Endometrium (tissue), 2 donors: Measurements from ENCODE around the gene RABEP2.
"Not testable (repeated sequence)": the region's sequence is repeated elsewhere in the genome, so short reads cannot be mapped to it uniquely, and the experiment has no call there.

Source experiments
- FAIRE-seq: peaks from 2 replicates; lab custom pipeline; 2012; peaks lifted over from hg19 to GRCh38; lab: Jason Lieb, UNC
- donor health status: control.
- donor health status: control.

Gene RABEP2

DNA sequence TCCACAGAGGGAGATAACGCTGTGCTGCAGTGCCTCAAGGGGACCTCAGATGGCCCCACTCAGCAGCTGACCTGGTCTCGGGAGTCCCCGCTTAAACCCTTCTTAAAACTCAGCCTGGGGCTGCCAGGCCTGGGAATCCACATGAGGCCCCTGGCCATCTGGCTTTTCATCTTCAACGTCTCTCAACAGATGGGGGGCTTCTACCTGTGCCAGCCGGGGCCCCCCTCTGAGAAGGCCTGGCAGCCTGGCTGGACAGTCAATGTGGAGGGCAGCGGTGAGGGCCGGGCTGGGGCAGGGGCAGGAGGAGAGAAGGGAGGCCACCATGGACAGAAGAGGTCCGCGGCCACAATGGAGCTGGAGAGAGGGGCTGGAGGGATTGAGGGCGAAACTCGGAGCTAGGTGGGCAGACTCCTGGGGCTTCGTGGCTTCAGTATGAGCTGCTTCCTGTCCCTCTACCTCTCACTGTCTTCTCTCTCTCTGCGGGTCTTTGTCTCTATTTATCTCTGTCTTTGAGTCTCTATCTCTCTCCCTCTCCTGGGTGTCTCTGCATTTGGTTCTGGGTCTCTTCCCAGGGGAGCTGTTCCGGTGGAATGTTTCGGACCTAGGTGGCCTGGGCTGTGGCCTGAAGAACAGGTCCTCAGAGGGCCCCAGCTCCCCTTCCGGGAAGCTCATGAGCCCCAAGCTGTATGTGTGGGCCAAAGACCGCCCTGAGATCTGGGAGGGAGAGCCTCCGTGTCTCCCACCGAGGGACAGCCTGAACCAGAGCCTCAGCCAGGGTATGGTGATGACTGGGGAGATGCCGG, 7.5 kb upstream of the RABEP2 start:
- FAIRE-seq: no peak

DNA sequence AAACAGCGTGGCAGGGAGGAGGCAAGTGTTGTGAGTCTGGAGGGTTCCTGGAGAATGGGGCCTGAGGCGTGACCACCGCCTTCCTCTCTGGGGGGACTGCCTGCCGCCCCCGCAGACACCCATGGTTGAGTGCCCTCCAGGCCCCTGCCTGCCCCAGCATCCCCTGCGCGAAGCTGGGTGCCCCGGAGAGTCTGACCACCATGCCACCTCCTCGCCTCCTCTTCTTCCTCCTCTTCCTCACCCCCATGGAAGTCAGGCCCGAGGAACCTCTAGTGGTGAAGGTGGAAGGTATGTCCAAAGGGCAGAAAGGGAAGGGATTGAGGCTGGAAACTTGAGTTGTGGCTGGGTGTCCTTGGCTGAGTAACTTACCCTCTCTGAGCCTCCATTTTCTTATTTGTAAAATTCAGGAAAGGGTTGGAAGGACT, 6.8 kb upstream of the RABEP2 start, which contains the start of gene CD19:
CD19 (plus strand) TSS at position 171 of the 425 bp plus-strand sequence; CDS start at position 201, 30 bp downstream.
- no peak for FAIRE-seq

DNA sequence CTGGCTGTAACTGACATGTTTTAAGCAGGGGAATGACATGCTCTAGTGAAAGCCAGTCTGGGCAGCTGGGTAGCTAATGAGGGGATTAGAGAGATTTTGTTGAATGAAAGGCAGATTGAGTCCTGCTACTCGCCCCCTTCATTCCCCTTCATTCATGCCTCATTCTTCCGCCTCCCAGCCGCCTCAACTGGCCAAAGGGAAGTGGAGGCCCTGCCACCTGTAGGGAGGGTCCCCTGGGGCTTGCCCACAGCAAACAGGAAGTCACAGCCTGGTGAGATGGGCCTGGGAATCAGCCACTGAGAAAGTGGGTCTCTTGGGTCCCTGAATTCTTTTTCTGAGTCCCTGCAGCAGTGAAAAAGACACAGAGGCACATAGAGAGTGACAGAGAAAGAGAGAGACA, 5.6 kb upstream of the RABEP2 start:
- FAIRE-seq: no peak

DNA sequence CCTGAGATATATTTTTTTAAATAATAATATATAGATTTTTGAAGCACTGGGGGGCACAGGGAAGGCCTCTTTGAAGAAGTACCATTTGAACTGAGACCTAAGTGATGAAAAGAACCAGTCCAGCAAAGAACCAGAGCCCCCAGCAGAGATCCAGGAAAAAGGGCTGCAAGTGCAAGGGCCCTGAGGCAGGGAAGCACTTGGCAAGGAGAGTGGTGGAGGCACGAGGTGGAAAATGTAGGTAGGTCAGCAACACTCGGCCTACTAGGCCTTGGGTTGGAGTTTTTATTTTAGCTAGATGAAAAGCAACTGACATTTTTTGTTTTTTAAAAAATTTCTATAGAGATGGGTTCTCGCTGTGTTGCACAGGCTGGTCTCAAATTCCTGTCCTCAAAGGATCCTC, 5.2 kb upstream of the RABEP2 start:
- FAIRE-seq: no peak

DNA sequence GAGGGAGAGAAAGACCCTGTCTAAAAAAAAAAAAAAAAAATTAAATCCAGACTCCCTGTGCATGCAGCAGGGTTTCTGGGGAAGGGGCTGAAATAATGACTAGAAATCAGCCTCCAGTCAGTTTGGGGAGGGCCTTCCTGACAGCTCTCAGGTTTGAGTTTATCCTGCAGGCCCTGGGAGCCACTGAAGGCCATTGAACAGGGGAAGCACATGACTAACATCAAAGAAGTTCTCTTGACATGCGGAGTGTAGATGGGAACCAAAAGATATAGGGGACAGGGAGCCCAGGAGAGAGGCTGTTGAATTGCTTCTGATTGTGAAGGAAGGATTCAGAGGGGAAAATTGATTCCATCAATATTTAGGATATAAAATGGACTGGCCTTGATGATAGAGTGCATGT, 2.8 kb upstream of the RABEP2 start:
- no peak for FAIRE-seq

DNA sequence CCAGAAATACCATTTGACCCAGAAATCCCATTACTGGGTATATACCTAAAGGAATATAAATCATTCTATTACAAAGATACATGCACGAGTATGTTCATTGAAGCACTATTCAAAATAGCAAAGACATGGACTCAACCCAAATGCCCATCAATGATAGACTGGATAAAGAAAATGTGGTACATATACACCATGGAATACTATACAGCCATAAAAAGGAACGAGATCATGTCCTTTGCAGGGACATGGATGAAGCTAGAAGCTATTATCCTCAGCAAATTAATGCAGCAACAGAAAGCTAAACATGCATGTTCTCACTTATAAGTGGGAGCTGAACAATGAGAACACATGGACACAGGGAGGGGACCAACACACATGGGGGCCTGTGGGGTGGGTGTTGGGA, 1.2 kb upstream of the RABEP2 start:
- FAIRE-seq: not testable (repeated sequence)

DNA sequence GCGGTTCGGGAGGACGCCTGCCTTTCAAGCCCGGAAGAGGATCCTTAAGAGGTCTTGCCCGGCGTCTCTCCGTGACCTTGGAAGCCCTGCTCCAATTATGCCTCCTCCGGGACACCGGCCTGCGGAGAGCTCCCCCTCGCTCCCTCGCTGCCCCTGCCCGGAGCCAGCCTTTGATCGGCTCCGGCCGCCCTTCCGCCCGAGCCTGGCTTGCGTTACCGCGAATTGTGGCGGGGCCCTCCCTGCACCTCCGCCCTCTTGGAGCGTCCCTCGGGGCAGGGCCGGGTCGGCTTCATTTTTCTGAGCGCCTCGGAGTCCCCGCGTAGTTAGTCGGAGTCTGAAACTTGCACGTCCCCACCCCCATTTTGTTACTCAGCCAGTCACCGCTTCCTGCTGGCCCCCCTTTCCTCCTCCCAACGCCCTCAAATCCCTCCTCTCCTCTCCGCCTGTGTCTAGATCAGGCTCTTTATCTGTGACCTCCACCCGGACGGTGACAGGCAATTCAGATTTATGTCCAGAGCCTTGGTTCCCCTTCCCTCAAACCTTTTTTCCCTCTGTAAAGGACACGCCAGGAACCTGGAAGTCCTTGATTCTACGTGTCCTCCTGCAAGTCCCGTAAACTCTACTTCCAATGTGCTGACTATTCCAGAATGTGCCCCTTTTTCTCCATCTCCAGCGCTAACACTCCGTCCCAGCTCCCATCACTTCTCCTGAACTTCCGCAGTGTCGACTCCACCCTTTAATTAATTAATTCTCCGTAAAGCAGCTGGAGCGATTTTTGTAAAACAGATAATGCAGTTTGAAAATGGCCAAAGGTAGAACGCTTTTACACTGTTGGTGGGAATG, 569 bp upstream of the RABEP2 start:
- FAIRE-seq: no peak

DNA sequence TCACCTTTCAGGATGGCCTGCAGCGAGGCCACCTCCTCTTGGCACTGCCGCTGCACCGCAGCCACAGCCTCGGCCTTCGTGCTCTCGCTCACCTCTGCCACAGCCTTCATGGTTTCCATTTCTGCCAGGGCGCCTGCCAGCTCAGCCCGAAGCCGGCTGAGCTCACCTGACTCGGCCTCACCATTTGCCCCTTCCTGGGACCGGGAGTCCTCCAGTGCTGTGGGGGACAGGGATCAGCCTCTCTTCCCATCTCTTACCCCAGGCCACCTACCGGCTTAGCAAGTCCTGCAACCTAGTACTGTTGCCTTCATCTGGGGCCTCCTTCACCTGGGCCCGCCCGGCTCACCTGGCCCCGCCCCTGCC, 658 bp downstream of the RABEP2 start:
- FAIRE-seq: no peak

DNA sequence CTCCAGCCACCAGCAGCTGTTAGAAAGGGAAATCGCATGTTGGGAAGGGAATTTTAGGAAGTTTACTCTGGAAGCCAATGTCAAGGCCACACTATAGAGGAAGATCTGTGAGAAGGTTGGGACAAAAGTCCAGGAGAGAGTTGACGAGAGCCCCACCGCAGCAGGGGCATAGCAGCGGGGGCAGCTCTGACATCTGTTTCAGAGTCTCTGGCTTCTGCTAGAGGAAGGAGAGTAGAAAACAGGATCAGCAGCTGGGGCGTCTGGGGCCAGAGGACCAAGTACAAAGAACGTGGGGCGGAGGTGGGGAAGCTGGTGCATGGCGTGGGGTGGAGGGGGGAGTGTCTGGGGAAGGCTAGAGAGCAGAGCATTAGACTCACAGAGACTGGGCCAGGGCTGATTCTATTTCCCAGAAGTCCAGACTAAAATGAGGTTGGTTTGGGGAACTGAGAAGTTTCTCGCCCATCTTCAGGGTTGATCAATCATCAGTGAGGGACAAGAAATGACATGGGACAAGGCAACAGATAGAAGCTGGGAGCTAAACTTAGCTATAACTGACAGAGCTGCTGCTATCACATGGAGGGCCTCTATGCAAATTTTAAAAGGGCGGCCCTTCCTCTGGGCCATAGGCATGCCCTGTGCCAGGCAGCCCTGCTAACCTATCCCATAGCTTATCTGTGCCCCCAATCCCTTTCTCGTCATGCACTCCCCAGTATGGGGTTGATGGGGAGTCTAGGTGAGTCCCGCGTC, 1.2 kb downstream of the RABEP2 start:
- no peak for FAIRE-seq

DNA sequence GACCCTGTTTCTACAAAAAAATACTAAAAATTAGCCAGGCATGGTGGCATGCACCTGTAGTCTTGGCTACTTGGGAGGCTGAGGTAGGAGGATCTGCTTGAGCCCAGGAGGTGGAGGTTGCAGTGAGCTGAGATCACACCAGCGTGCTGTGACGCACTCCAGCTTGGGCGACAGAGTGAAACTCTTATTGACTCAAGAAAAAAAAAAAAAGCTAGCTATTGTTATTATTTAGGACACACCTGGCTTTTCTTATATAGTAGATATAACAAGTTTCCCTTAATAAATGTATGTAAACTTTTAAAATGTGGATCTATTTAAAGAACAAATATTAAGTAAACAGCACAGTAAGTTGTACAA, 1.8 kb downstream of the RABEP2 start:
- no peak for FAIRE-seq

DNA sequence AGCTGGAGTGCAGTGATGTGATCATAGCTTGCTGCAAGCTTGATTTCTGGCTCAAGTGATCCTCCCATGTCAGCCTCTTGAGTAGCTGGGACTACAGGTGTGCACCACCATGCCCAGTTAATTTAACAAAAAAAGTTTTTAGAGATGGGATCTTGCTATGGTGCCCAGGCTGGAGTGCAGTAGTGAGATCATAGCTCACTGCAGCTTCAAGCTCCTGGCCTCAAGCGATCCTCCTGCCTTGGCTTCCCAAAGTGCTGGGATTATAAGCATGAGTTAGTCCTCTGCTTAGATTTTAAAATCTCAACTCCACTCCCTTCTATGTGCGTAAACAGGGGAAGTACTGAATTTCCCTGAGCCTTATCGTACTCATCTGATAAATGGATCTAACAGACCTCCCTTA, 6.3 kb downstream of the RABEP2 start:
- no peak for FAIRE-seq

DNA sequence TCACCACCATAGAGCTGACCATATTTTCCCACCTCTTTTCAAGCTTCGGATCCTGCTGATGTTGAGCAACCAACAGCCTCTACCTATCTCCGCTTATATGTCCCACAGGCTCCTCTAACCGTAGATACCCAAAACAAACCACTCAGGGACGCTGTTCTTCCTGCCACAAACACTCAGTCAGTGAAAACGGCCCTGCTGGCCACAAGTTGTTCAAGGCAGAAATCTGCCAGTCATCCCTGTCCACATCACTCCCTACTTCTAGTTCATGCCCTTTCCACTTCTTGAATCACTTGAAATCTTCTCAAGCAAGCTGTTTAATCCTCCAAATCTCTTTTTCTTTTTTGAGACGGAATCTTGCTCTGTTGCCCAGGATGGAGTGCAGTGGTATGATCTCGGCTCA, 7.9 kb downstream of the RABEP2 start:
- no peak for FAIRE-seq

DNA sequence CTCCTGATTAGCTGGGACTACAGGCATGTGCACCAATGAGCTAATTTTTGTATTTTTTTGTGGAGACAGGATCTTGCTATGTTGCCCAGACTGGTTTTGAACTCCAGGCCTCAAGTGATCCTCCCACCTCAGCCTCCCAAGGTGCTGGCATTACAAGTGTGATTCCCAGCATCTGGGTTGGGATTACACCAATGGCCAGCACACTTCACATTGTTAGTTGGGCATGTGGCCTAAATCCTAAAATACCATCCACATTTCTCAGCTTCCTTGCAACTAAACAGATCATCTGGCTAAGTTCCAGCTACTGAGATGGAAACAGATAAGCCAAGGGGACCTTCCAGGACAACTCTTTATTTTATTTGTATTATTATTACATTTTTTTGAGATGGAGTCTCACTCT, 9.9 kb downstream of the RABEP2 start:
- no peak for FAIRE-seq

DNA sequence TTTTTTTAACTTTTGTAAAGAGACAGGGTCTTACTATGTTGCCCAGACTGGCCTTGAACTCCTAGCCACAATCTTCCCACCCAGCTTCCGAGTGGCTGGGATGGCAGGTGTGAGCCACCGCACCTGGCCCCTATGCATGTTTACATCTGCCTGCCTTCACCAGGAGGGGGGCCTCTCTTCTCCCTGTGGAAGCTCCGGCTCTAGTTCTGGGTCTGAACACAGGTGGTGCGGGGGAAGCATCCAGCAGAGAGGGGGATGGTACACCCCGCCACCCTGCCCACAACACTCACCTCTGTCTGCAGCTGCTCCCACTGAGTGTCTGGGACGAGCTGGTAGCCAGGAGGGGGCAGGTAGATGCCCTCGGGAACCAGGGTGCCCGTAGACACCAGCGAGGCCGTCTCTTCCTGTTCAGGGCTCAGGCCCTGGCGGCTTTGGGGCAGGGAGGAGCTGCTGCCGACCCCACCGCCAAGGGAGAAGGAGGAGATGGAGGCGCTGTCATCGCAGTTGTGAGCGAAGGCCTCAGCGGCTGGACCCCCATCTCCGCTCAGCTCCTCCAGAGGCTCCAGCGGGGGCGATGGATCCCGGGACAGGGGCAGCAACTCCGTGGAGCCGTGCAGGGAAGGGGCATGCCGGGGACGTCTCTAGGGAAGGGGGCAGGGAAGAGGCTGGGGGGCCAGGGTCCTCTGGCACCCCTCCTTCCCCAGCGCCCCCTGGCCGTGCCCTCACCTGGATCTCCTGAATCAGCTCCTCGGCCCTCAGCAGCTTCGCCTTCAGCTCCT, 10.9 kb downstream of the RABEP2 start:
- FAIRE-seq: no peak

DNA sequence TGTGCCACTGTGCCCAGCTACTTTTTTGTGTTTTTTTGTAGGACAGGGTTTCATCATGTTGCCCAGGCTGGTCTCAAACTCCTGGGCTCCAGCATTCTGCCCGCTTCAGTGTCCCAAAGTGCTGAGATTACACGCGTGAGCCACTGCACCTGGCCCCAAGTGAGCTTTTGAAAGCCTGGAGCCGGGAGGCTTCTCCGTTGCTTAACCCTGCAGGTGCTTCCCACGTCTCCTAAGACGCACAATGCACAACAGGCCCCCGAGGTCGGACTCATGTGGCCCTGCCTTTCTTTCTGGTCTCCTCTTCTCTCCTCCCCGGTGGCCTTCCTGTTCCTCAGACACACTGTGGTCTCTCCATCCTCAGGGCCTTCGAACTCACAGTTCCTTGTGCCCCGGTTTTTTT, 12.5 kb downstream of the RABEP2 start:
- FAIRE-seq: no peak

DNA sequence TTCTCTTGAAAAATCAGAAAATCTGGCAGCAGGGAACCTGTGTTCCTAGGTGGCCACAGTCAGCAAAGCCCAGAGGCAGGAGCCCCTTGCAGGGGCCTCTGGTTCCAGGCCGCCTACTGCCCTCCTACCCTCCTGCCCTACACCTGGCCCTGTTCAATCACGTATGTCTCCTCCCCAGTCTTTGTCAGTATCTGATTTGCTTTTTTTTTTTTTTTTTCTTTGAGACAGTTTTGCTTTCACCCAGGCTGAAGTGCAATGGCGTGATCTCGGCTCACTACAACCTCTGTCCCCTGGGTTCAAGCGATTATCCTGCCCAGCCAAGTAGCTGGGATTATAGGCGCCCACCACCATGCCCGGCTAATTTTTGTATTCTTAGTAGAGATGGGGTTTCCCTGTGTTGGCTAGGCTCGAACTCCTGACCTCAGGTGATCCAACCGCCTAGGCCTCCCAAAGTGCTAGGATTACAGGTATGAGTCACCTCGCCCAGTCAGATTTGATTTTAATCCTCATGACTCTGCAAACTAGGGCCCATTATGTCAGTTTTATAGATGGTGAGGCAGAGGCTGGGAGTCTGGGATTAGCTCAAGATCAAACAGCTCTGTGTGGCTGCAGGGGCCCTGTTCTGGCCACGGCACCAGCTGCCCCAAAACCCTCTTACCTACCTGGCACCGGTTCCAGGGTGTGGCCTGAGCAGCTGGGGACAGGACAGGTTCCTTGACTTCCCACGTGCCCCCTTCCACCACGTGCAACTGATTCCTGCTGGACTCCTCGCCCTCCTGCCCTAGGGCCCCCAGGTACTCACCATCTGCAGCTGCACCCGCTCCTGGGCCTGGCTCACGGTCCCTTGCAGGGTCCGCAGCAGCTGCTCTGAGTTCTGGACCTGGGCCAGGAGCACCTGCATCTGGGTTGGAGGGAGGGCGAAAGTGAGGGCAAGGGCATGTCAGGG, 14.7 kb downstream of the RABEP2 start:
- no peak for FAIRE-seq

DNA sequence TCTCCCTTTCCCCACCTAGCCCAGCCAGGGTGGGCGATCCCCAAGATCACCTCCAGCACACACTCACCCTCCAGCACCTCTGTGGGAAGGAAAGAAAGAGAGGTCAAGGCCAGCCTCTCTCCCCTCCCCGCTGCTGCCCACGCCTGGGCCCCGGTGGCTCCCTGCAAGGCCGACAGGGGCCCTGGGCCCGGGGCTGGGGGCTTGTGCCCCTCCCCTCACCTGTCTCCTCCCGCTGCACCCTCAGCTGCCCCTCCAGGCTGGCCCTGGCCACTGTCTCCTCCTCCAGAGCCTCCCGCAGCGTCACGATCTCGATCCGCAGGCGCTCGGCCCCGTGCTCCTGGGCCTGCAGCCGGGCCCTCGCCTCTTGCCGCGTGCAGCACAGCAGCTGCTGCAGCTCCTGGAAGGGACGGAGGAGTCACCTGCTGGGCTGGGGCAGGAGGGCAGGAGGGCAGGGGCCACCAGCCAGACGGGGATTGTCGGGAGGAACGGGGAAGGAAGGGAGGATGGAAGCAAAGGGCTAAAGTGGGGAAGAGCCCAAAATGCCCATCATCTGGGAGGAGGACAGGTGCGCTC, 19.2 kb downstream of the RABEP2 start:
- no peak for FAIRE-seq

DNA sequence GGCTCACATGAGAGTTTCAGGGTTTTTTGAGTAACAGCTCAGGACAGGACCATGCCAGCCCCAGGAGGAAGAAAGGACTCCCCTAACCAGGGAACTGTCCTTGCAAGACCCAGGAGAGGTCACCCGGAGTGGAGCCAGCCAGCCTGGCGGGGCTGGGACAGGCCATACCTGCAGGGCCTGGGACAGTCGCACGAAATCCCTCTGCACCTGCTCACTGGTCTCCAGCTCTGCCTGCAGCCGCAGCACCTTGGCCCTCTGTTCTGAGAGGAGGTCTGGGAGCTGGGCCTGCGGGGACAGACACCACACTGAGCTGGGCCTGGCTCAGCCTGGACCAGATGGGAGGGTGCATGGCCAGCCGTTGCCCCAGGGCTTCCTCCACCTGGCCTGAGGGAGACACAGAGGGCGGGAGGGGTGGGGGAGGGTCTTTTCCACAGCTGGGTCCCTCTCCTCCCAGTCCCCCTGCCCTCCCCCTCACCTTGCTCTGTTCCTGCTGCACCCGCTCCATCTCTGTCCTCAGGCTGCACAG, 19.7 kb downstream of the RABEP2 start:
- FAIRE-seq: no peak

DNA sequence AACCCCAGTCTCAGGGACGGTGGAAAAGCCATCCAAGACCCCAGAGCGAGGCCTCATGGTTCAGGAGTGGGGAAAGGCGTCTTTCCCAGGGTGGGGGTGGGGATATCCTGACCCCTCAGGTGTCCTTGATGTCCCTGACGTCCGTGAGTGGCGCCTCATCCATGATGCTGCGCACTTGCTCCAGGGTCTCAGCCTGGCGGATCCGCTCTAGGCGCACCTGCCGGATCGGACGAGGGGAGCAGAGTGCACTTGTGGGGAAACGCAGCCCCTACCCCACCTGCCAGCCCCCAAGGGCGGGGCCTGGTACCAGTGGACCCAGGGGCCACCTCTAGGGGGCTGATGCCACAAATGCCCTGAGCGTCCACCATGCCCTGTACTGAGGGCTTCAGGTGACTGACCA, 20.2 kb downstream of the RABEP2 start:
- no peak for FAIRE-seq

DNA sequence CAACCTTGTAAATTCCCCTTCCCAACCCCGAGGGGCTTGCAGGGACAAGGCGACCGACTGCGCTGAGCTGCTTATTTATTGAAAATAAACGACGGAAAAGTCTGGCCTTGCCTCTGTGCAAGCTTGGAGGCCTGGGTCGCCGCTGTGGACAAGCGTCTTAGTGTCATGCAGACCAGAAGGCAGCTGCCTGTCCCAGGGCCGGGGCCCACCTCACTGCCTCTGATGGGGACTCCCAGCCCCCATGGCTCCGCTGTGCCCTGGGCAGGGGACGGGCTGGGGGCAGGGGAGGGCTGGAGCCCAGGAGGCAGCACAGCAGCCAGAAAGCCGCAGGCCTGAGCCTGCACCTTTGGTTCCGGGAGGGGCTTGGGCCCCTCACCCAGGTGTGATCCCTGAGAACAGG, 20.7 kb downstream of the RABEP2 start:
- FAIRE-seq: no peak
